KMS-11 (cell line): ENCODE results near the gene NT5DC1.

Experiments used
- H2AFZ ChIP-seq: fragments of 200-600 bp; sonication (generic); 2 replicates; pipeline ENCODE4 v1.6.1; 2016; ENCODE audit warnings: antibody characterized with exemption, mixed run types, low read depth
- H3K27ac ChIP-seq: fragments of 200-600 bp; sonication (generic); 2 replicates; pipeline ENCODE4 v1.6.1; 2016; ENCODE audit warnings: mild to moderate bottlenecking, mixed run types
- H3K27me3 ChIP-seq: fragments of 200-600 bp; sonication (generic); 2 replicates; pipeline ENCODE4 v1.6.1; 2017; ENCODE audit warnings: mild to moderate bottlenecking, low read depth, mixed run types, moderate library complexity; ENCODE audit not compliant: insufficient read depth
- H3K36me3 ChIP-seq: fragments of 200-600 bp; sonication (generic); 2 replicates; pipeline ENCODE4 v1.6.1; 2017; ENCODE audit warnings: mild to moderate bottlenecking, mixed run types; ENCODE audit not compliant: insufficient read depth
- H3K4me1 ChIP-seq: fragments of 200-600 bp; sonication (generic); 2 replicates; pipeline ENCODE4 v1.6.1; 2016; ENCODE audit warnings: mild to moderate bottlenecking, low read depth, mixed run types; ENCODE audit not compliant: poor library complexity, severe bottlenecking
- H3K4me2 ChIP-seq: fragments of 200-600 bp; sonication (generic); 2 replicates; pipeline ENCODE4 v1.7.0; 2016; ENCODE audit warnings: mild to moderate bottlenecking, mixed run types
- H3K4me3 ChIP-seq: fragments of 200-600 bp; sonication (generic); IDR thresholded peaks from 2 replicates; pipeline ENCODE4 v1.6.1; 2017; ENCODE audit warnings: low read depth, low read length, mixed read lengths; ENCODE audit not compliant: insufficient read depth
- H3K79me2 ChIP-seq: fragments of 200-600 bp; sonication (generic); 2 replicates; pipeline ENCODE4 v1.6.1; 2016; ENCODE audit warnings: low read depth, mixed run types; ENCODE audit not compliant: insufficient read depth
- H3K9ac ChIP-seq: fragments of 200-600 bp; sonication (generic); 2 replicates; pipeline ENCODE4 v1.6.1; 2016; ENCODE audit warnings: mild to moderate bottlenecking, mixed run types
- H4K20me1 ChIP-seq: fragments of 200-600 bp; sonication (generic); 2 replicates; pipeline ENCODE4 v1.6.1; 2016; ENCODE audit warnings: mild to moderate bottlenecking, mixed run types; ENCODE audit not compliant: insufficient read depth
- TF ChIP-seq, protein P1 (sequence below): fragments of 200-600 bp; sonication (generic); conservative IDR thresholded peaks from 2 replicates; pipeline ENCODE4 v1.6.1; 2017; ENCODE audit warnings: low read depth, mild to moderate bottlenecking, antibody characterized with exemption, low read length, moderate library complexity, mixed read lengths

The NT5DC1 gene

DNA sequence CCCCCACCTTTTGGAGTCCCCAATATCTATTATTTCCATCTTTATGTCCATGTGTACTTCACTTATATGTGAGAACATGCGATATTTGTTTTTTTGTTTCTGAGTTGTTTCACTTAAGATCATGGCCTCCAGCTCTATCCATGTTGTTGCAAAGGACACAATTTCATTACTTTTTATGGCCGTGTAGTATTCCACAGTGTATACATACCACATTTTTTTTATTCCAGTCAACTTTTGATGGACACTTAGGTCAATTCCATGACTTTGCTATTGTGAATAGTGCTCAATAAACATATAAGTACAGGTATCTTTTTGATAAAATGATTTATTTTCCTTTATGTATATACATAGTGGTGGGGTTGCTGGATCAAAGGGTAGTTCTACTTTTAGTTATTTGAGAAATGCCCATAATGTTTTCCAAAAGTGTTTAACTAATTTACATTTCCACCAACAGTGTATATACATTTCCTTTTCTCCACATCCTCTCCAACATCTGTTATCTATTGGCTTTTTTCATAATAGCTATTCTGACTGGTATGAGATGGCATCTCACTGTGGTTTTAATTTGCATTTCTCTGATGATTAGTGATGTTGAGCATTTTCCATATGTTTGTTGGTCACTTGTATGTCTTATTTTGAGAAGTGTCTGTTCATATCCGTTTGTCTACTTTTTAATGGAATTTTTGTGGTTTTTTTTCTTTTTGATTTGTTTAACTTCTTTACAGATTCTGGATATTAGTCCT lies 59.3 kb downstream of the NT5DC1 start:
- Histone ChIP-seq H3K9ac (no peak overlapping the region), H3K4me1 (no peaks in the 10 kb centered on the region), H3K79me2 (no peaks in the 10 kb centered on the region), H3K27ac (no peak overlapping the region), H2AFZ (no peak overlapping the region), H3K36me3 (no peaks in the 10 kb centered on the region), H3K27me3 (no peaks in the 10 kb centered on the region), H3K4me3 (no peak overlapping the region), H3K4me2 (no peak overlapping the region), H4K20me1 (no peaks in the 10 kb centered on the region)
- TF ChIP-seq, protein P1, sequence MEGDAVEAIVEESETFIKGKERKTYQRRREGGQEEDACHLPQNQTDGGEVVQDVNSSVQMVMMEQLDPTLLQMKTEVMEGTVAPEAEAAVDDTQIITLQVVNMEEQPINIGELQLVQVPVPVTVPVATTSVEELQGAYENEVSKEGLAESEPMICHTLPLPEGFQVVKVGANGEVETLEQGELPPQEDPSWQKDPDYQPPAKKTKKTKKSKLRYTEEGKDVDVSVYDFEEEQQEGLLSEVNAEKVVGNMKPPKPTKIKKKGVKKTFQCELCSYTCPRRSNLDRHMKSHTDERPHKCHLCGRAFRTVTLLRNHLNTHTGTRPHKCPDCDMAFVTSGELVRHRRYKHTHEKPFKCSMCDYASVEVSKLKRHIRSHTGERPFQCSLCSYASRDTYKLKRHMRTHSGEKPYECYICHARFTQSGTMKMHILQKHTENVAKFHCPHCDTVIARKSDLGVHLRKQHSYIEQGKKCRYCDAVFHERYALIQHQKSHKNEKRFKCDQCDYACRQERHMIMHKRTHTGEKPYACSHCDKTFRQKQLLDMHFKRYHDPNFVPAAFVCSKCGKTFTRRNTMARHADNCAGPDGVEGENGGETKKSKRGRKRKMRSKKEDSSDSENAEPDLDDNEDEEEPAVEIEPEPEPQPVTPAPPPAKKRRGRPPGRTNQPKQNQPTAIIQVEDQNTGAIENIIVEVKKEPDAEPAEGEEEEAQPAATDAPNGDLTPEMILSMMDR = no peak

DNA sequence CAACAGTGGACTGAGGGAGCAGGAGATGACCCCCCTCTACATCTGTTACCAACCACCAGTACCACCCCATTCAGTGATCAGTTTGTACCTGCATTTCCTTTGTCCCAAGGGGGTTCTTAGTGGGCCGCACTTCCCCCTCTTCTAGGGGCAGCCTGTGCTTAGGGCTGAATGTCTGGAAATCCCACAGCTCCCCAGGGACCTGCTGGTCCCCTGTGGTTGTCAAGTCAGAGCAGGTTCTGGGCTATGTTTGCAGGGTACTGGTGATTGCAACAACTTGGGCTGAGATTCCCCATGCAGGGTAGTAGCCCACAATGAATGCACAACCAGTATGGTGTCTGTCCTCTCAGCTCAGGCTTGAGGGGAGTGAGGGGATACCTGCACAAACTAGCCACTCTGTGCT lies 64.9 kb downstream of the NT5DC1 start:
- H3K4me1 ChIP-seq = no peaks in the 10 kb centered on the region
- TF ChIP-seq, protein P1 = no peak
- H2AFZ ChIP-seq = no peak overlapping the region
- no peak overlapping the region for H3K9ac ChIP-seq
- H4K20me1 ChIP-seq = no peaks in the 10 kb centered on the region
- H3K4me2 ChIP-seq = no peak overlapping the region
- H3K4me3 ChIP-seq = no peak overlapping the region
- H3K36me3 ChIP-seq = no peaks in the 10 kb centered on the region
- no peak overlapping the region for H3K27ac ChIP-seq
- no peaks in the 10 kb centered on the region for H3K79me2 ChIP-seq
- H3K27me3 ChIP-seq = no peaks in the 10 kb centered on the region

DNA sequence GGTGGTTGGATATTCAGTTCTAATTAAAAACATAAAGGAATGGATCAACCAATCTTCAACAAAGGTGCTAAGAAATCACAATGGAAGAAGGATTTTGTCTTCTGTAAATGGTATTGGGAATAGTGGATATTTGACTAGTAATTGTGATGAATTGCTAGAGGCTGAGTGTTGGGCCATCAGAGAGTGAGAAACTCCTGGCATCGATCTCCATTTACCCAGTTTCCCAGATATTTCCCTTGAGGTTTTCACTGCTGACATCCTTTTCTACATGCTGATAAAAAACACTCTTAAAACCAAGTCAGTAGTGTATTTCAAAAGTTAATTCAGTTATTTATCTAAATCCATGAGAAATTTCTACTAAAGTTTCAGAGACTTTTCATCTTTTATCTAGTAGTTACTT lies 65.7 kb downstream of the NT5DC1 start:
- Histone ChIP-seq H3K27ac (no peak overlapping the region), H3K4me2 (no peak overlapping the region), H3K4me3 (no peak overlapping the region), H3K36me3 (no peaks in the 10 kb centered on the region), H4K20me1 (no peaks in the 10 kb centered on the region), H3K4me1 (no peaks in the 10 kb centered on the region), H3K9ac (no peak overlapping the region), H3K27me3 (no peaks in the 10 kb centered on the region), H2AFZ (no peak overlapping the region), H3K79me2 (no peaks in the 10 kb centered on the region)
- TF ChIP-seq, protein P1 = no peak

DNA sequence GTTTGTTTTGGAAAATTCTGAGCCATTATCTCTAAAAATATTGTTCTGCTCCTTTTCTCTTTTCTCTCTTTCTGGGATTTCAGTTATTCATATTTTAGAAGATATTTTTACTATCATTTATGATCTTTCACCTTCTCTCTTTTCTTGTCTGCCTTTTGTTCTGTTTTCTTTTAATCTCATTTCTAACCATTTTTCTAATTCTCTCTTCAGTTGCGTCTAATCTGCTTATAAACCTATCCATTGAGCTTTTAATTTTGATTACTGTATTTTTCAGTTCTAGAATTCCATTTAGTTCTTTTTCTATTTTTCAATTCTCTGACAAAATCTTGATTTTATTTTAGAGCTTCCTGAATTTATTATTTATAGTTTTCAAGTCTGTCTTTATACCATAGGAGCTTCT lies 67.5 kb downstream of the NT5DC1 start:
- H3K27me3 ChIP-seq = no peaks in the 10 kb centered on the region
- H3K4me3 ChIP-seq = no peak overlapping the region
- H3K4me1 ChIP-seq = no peaks in the 10 kb centered on the region
- TF ChIP-seq, protein P1 = no peak
- no peak overlapping the region for H3K9ac ChIP-seq
- H3K79me2 ChIP-seq = no peaks in the 10 kb centered on the region
- H3K4me2 ChIP-seq = no peak overlapping the region
- no peaks in the 10 kb centered on the region for H4K20me1 ChIP-seq
- H3K36me3 ChIP-seq = no peaks in the 10 kb centered on the region
- H2AFZ ChIP-seq = no peak overlapping the region
- H3K27ac ChIP-seq = no peak overlapping the region
